GM21515 (cell line): ENCODE data around the gene RPP21.
"Not testable (repeated sequence)": the region's sequence is repeated elsewhere in the genome, so short reads cannot be mapped to it uniquely, and the experiment has no call there.

Source experiments
- ATAC-seq: cut with Tn5 transposase; IDR thresholded peaks from one replicate; pipeline ENCODE4 v1.9.1; 2021; ENCODE audit not compliant: unreplicated experiment

RPP21 gene

DNA sequence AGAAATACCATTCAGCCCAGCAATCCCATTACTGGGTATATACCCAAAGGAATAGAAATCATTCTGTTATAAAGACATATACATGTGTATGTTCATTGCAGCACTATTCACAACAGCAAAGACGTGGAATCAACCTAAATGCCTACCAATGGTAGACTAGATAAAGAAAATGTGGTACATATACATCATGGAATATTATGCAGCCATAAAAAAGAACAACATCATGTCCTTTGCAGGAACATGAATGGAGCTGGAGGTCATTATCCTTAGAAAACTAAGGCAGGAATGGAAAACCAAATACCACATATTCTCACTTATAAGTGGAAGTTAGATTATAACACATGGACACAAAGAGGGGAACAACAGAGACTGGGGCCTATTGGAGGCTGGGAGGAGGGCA, 24.3 kb downstream of the RPP21 start:
- ATAC-seq, result not testable (repeated sequence)

DNA sequence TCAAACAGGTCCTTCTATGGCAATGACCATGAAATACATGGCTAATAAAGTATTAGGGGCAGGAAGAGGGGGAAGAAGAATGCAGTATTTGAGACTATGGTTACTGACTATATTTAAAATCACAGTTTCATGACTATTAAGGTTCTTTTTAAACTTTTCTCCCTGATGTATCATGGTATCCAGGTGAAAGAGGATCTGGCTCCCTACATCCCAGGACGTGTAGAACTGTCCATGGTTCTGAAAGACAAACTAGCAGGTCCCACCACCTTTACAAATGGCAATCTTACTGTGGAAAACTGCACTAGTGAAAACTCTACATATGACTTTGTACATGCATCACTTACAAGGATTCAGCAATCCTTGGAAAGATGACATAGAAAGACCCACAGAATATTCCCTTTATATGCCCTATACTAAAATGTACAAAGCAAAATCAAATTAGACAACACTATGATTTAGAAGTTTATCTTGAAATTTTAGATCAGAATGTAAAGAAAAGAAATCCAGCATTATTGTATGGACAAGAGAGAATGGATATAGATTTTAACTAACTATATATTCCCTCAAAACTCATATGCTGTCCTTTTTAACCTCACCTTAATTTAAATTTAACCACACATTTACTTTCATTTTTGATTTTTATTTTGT, 33.5 kb downstream of the RPP21 start:
- ATAC-seq, result no peak

DNA sequence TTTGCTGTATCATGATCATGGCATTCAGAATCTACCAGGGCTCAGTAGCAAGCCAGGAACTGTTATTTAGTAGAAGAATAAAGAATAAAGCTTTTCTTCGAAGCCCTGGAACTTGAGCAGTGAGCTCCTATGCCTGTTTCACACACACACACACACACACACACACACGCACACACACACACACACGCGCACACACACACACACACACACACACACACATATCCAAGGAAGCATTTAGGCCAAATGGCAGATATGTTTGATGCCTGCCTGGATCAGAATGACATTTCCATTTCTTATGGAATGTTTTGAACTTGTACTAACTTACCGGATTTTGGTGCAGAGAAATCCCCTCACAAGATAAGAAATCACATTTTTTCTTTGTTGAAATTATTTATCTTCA, 35.5 kb downstream of the RPP21 start:
- no peak for ATAC-seq

DNA sequence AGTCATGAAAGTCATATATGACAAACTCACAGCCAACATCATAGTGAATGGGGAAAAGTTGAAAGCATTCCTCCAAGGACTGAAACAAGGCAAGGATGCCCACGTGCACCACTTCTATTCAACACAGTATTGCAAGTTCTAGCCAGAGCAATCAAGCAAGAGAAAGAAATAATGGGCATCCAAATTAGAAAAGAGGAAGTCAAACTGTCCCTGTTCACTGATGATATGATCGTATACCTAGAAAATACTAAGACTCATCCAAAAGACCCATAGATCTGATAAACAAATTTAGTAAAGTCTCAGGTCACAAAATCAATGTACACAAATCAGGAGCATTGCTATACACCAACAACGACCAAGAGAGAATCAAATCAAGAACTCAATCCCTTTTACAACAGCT, 41.2 kb downstream of the RPP21 start:
- ATAC-seq, result no peak

DNA sequence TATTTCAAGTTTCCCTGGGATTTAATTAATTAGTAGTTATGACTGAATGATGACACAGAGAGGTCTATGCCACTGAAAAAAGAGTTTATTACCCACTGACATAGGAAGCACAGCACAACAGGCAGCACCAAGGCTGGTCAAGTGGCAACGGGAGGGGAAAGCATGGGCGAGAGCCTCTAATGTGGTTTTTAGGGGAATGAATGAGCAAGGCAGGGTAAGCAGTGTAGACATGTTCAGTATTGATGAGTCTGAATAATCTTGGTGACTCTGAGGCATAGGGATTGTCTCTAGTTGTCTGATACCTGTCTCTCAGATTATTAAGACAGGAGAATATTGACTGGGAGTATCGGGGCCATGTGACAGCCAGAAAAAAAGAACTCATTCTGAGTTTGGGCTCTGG, 46.3 kb downstream of the RPP21 start:
- ATAC-seq, result no peak

DNA sequence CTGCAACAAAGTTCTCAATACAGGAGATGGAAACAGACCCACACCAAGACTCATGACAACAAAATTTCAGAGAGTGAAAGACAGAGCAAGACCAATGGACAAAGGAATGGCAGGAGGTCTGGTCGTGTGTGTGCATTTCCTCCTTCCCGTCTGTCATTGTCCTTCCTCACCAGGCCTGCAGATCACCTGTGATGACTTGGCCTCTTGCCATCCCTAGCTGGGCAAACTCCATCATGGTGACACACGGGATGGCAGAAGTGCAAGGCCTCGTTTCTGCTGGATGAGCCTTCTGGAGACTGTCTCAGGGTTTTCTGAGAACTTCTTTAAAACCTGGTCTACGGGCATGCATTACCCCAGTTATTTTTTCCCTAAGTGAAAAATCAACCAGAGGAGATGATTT, 49.2 kb downstream of the RPP21 start:
- no peak for ATAC-seq
